ENCODE results near the gene DALRD3. TPM values are rescaled to one million over a fixed set of nuclear protein-coding genes. Genes with fewer than 3 reads are reported as not detected.

Gene DALRD3
- total RNA-seq, 1 donor = 16.3 TPM

DNA sequence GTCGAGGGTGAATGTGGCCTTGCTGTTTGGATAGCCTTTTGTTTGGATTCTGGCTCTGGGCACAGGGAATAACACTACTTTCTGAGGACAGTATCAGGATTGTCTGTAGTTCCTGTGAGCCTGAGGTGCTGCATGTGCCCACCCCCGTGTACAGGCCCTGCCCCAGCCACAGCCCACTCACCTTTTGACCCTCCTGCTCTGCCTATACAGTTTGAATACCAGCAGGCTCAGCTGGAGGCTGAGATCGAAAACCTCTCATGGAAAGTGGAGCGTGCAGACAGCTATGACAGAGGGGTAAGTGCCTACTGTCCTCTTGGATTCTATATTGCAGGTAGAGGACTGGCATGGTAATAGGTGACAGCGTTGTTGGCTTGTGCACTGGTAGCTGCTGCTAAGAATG is 35.7 kb downstream of the DALRD3 start:
- Histone ChIP-seq H3K27me3 (ENCODE audit: insufficient read depth, low read length) (no peaks in the 10 kb centered on the region), H3K4me1 (ENCODE audit: insufficient read depth, low read length) (no peaks in the 10 kb centered on the region), H3K9me3 (ENCODE audit: low read depth, low read length) (no peaks in the 10 kb centered on the region), H3K4me3 (ENCODE audit: low read length) (no peak overlapping the region)

DNA sequence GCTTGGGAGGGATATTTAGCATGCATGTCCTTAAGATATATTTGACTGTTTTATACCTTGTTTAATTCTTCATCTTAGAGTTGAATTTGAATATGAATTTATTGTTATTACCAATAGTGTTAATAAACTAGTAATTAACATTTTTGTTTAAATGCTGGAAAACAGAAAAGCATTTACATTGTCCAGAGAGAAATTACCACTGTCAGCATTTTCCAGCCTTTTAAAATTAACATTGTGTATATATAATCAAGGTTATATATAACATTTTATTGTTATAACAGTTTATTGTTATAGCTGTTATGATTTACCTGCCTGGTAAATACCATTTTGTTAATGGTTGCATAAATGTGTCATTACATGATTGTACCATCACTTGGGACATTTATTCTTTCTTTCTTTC is 36.4 kb downstream of the DALRD3 start:
- no peaks in the 10 kb centered on the region for H3K4me1 ChIP-seq (ENCODE audit: insufficient read depth, low read length)
- no peak overlapping the region for H3K4me3 ChIP-seq (ENCODE audit: low read length)
- H3K9me3 ChIP-seq (ENCODE audit: low read depth, low read length) = no peaks in the 10 kb centered on the region
- no peaks in the 10 kb centered on the region for H3K27me3 ChIP-seq (ENCODE audit: insufficient read depth, low read length)

DNA sequence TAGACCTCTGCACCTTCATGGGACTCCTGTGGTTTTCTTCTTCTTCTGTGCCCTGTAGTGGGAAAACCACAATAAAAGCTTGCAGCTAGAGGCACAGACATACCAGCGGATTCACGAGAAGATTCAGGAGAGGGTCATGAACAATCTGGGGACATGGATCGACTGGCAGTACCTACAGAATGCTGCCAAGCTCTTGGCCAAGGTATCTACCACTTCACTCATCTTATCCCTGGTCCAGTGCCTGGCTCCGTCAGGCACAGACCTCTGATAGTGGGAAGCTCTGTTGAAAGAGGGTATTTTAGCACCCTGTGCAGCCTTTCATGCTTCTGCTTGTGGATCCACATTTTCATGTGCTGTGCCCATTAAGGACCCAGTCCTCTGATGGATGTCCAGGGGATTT is 38.1 kb downstream of the DALRD3 start:
- no peak overlapping the region for H3K4me3 ChIP-seq (ENCODE audit: low read length)
- no peaks in the 10 kb centered on the region for H3K27me3 ChIP-seq (ENCODE audit: insufficient read depth, low read length)
- H3K9me3 ChIP-seq (ENCODE audit: low read depth, low read length) = no peaks in the 10 kb centered on the region
- no peaks in the 10 kb centered on the region for H3K4me1 ChIP-seq (ENCODE audit: insufficient read depth, low read length)

DNA sequence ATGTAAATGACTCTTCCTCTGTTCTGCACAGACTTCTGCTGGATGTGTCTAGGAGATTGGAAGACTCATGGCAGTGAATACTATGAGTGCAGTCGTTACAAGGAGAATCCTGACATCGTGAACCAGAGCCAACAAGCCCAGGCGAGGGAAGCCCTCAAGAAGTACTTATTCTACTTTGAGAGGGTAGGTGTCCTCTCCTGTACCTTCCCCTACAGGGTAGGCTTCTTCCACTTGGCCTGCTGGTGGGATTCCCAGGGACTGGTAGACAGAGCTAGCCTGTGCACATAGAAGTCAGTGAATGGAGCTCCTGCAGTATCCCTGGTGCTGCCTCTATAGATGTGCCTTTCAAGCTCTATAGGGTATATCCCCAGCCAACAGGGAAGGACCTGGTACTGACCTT is 38.9 kb downstream of the DALRD3 start:
- Histone ChIP-seq H3K9me3 (ENCODE audit: low read depth, low read length) (no peaks in the 10 kb centered on the region), H3K4me3 (ENCODE audit: low read length) (no peak overlapping the region), H3K4me1 (ENCODE audit: insufficient read depth, low read length) (no peaks in the 10 kb centered on the region), H3K27me3 (ENCODE audit: insufficient read depth, low read length) (no peaks in the 10 kb centered on the region)

DNA sequence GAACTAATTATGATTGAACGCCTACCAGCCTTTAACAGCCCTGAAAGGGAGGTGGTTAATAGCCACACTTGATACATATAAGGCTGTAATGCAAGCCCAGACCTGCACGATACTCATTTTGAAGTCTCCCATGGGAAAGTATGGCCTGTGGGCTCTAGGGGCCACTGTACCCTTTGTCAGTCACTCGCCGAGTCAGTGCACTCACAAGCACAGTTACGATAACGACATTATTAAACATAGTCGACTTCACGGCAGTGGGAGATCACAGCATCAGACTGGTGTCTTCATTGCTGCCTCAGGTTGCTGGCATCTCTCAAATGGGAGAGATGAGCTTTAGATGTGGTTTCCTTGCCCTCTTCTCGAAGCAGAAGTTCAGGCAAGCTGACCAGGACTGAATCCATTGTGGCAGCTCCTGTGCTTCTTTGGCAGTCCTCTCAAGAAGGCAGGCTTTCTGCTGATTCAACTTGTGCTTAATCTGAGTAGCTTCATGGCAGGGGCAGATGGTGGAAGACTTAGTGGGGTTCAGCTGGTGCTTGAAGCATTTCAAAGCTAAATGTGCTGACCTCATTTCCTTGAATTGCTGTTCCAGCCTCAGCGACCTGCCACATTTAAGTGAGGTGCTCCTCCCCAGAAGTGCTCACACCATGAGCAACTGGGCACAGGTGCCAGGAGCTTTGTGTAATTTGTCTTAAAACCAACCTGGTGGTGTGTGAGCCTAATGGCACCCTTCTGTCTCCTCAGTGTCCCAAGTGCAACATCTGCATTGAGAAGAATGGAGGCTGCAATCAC is 44.1 kb downstream of the DALRD3 start:
- no peaks in the 10 kb centered on the region for H3K9me3 ChIP-seq (ENCODE audit: low read depth, low read length)
- no peaks in the 10 kb centered on the region for H3K27me3 ChIP-seq (ENCODE audit: insufficient read depth, low read length)
- H3K4me3 ChIP-seq (ENCODE audit: low read length) = no peak overlapping the region
- H3K4me1 ChIP-seq (ENCODE audit: insufficient read depth, low read length) = no peaks in the 10 kb centered on the region

DNA sequence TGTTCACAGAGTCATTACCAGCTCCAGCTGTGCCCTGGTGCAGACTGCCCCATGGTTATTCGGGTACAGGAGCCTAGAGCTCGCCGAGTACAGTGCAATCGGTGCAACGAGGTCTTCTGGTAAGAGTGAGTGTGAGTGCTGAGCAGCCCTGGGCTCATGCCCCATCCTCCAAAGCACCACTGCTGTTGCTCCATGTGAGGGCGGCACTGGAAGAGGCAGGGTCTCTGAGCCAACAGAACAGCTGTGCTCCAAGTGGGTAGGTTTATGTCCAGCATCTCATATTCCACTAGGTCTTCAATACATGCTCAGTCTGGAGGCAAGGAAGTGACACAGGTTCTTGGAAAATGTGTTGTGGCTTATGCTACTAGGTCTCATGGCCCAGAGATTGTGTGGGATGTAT is 47.8 kb downstream of the DALRD3 start:
- Histone ChIP-seq H3K9me3 (ENCODE audit: low read depth, low read length) (no peaks in the 10 kb centered on the region), H3K27me3 (ENCODE audit: insufficient read depth, low read length) (no peaks in the 10 kb centered on the region), H3K4me1 (ENCODE audit: insufficient read depth, low read length) (no peaks in the 10 kb centered on the region), H3K4me3 (ENCODE audit: low read length) (no peak overlapping the region)

DNA sequence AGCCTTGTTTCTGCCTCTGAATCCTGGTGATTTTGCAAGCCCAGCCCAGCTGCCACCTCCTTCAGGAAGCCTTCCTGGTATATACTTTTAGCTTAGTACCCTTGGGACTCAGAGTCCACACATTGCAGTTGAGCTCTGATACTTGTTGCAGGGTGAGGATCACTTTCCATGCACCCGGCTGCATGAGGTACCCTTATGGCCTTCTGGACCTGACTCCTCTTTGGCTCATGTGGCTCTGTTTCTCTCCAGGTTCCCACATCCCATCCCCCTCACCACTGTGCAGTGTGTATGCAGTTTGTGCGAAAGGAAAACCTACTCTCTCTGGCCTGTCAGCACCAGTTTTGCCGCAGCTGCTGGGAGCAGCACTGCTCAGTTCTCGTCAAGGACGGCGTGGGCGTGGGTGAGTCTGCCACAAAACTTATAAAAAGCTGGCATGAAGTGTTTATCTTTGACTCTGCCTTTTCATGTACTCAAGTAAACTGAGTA is 51.5 kb downstream of the DALRD3 start:
- H3K4me1 ChIP-seq (ENCODE audit: insufficient read depth, low read length) = no peaks in the 10 kb centered on the region
- no peaks in the 10 kb centered on the region for H3K27me3 ChIP-seq (ENCODE audit: insufficient read depth, low read length)
- no peak overlapping the region for H3K4me3 ChIP-seq (ENCODE audit: low read length)
- no peaks in the 10 kb centered on the region for H3K9me3 ChIP-seq (ENCODE audit: low read depth, low read length)

DNA sequence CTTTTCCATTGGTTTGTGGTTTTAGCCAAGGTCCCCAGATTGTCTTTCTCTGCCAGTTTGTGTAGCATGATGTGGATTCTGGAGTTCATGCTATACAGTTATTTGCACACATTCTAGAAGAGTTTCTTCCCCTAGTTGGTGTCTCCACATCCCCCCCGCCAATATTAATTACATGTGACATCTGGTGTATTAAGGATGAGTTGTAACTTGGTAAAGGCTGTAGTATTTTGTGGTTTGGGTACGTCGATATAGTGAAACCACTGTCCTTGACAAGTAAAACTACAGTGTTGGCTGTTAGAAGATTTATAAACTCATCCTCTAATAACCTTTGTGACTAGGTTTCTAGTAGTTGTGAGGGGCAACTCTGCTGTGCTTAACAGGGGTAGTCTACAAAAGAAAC is 52.0 kb downstream of the DALRD3 start:
- H3K27me3 ChIP-seq (ENCODE audit: insufficient read depth, low read length) = no peaks in the 10 kb centered on the region
- no peaks in the 10 kb centered on the region for H3K9me3 ChIP-seq (ENCODE audit: low read depth, low read length)
- no peak overlapping the region for H3K4me3 ChIP-seq (ENCODE audit: low read length)
- H3K4me1 ChIP-seq (ENCODE audit: insufficient read depth, low read length) = no peaks in the 10 kb centered on the region

Other genes starting within 250 kb of the DALRD3 start
- 26.1 TPM for gene PRKAR2A, start 170.7 kb downstream of the DALRD3 start, total RNA-seq
- gene SLC25A20, start 119.7 kb downstream of the DALRD3 start, total RNA-seq = 2.2 TPM
- gene ARIH2, start 99.7 kb downstream of the DALRD3 start, total RNA-seq = 120 TPM
- gene P4HTM, start 28.3 kb downstream of the DALRD3 start, total RNA-seq = 18.6 TPM
- gene WDR6, start 11.2 kb downstream of the DALRD3 start, total RNA-seq = 31.9 TPM
- gene NDUFAF3, start 3.5 kb upstream of the DALRD3 start, total RNA-seq = 27.9 TPM
- 81.5 TPM for gene IMPDH2, start 10.8 kb upstream of the DALRD3 start, total RNA-seq
- gene QRICH1, start 75.5 kb upstream of the DALRD3 start, total RNA-seq = 143 TPM
- gene QARS1, start 86.2 kb upstream of the DALRD3 start, total RNA-seq = 262 TPM
- gene USP19, start 102.2 kb upstream of the DALRD3 start, total RNA-seq = 21.5 TPM
- gene LAMB2, start 114.5 kb upstream of the DALRD3 start, total RNA-seq = 3.1 TPM
- 15.4 TPM for gene CCDC71, start 147.8 kb upstream of the DALRD3 start, total RNA-seq
- gene KLHDC8B, start 153.0 kb upstream of the DALRD3 start, total RNA-seq = 2.7 TPM